Trophoblast cell (in vitro differentiated cells and primary cell): ENCODE data around the gene CD300H.

Experiments used
- DNase-seq, 2 donors: peaks; one replicate each; pipeline ENCODE4 v3.0.0-alpha.2; 2016
- H2AFZ ChIP-seq: 2 replicates; pipeline ENCODE4 v1.6.1; 2013; ENCODE audit warnings: low read length, moderate library complexity, mild to moderate bottlenecking; ENCODE audit not compliant: insufficient read depth, poor library complexity
- H2AK5ac ChIP-seq: 2 replicates; pipeline ENCODE4 v1.6.1; 2013; ENCODE audit warnings: mild to moderate bottlenecking, low read length
- H2BK120ac ChIP-seq: 2 replicates; pipeline ENCODE4 v1.6.1; 2013; ENCODE audit warnings: low read length, mild to moderate bottlenecking, moderate library complexity; ENCODE audit not compliant: insufficient read depth, poor library complexity
- H2BK12ac ChIP-seq: 2 replicates; pipeline ENCODE4 v1.6.1; 2013; ENCODE audit warnings: mild to moderate bottlenecking, low read length, moderate library complexity
- H2BK5ac ChIP-seq: 2 replicates; pipeline ENCODE4 v1.6.1; 2013; ENCODE audit warnings: low read length, low read depth, moderate library complexity, mild to moderate bottlenecking; ENCODE audit not compliant: poor library complexity
- H3K14ac ChIP-seq: 2 replicates; pipeline ENCODE4 v1.6.1; 2013; ENCODE audit warnings: mild to moderate bottlenecking, low read length
- H3K18ac ChIP-seq: 2 replicates; pipeline ENCODE4 v1.6.1; 2013; ENCODE audit warnings: mild to moderate bottlenecking, low read length
- H3K23ac ChIP-seq: 2 replicates; pipeline ENCODE4 v1.6.1; 2013; ENCODE audit warnings: low read length
- H3K27ac ChIP-seq: 2 replicates; pipeline ENCODE4 v1.5.1; 2013; ENCODE audit warnings: low read depth, mild to moderate bottlenecking, inconsistent platforms, low read length, moderate library complexity
- H3K27me3 ChIP-seq: 2 replicates; pipeline ENCODE4 v1.6.1; 2013; ENCODE audit warnings: inconsistent platforms, mild to moderate bottlenecking, low read length, moderate library complexity; ENCODE audit not compliant: insufficient read depth
- H3K36me3 ChIP-seq, 2 experiments: 1 replicate in 1 of 2; 2 replicates in 1 of 2; pipeline ENCODE4 v1.6.1; 2013; ENCODE audit warnings: low read length in 2 of 2, mild to moderate bottlenecking in 2 of 2, moderate library complexity in 1 of 2; ENCODE audit not compliant: insufficient read depth in 2 of 2, control insufficient read depth in 1 of 2
- H3K4ac ChIP-seq: 2 replicates; pipeline ENCODE4 v1.6.1; 2013; ENCODE audit warnings: low read depth, mild to moderate bottlenecking, low read length, moderate library complexity
- H3K4me1 ChIP-seq, 2 experiments: 1 replicate in 1 of 2; 2 replicates in 1 of 2; pipeline ENCODE4 v1.6.1; 2013; ENCODE audit warnings: low read length in 2 of 2, mild to moderate bottlenecking in 2 of 2, moderate library complexity in 1 of 2; ENCODE audit not compliant: insufficient read depth in 2 of 2, control insufficient read depth in 1 of 2
- H3K4me2 ChIP-seq: 2 replicates; pipeline ENCODE4 v1.6.1; 2013; ENCODE audit warnings: inconsistent platforms, mild to moderate bottlenecking, low read length, moderate library complexity
- H3K4me3 ChIP-seq: 2 replicates; pipeline ENCODE4 v1.5.1; 2013; ENCODE audit warnings: mild to moderate bottlenecking, low read depth, low read length, inconsistent platforms
- H3K79me1 ChIP-seq: one replicate; pipeline ENCODE4 v1.6.1; 2013; ENCODE audit warnings: low read length
- H3K79me2 ChIP-seq: 2 replicates; pipeline ENCODE4 v1.6.1; 2013; ENCODE audit warnings: low read length, mild to moderate bottlenecking; ENCODE audit not compliant: control insufficient read depth, insufficient read depth, poor library complexity
- H3K9ac ChIP-seq: 2 replicates; pipeline ENCODE4 v1.6.1; 2013; ENCODE audit warnings: mild to moderate bottlenecking, low read length
- H3K9me3 ChIP-seq: 2 replicates; pipeline ENCODE4 v1.6.1; 2013; ENCODE audit warnings: low read depth, mild to moderate bottlenecking, control low read depth, inconsistent platforms, low read length; ENCODE audit not compliant: insufficient read depth
- H4K12ac ChIP-seq: 2 replicates; pipeline ENCODE4 v1.6.1; 2013; ENCODE audit warnings: low read depth, mild to moderate bottlenecking, low read length, moderate library complexity
- H4K8ac ChIP-seq: 2 replicates; pipeline ENCODE4 v1.6.1; 2013; ENCODE audit warnings: low read depth, mild to moderate bottlenecking, low read length, moderate library complexity
- H4K91ac ChIP-seq: one replicate; pipeline ENCODE4 v1.6.1; 2013; ENCODE audit warnings: low read depth, mild to moderate bottlenecking, low read length, moderate library complexity
- WGBS: extraction: QIAGEN DNeasy Blood & Tissue Kit; methylation state at CpG from one replicate; pipeline ENCODE4 v1.1.7; 2013; ENCODE audit warnings: missing lambda C conversion rate; ENCODE audit not compliant: insufficient read length, insufficient coverage; ENCODE audit errors: extremely low coverage; 5-methylcytosine and 5-hydroxymethylcytosine counted together

CD300H gene

DNA sequence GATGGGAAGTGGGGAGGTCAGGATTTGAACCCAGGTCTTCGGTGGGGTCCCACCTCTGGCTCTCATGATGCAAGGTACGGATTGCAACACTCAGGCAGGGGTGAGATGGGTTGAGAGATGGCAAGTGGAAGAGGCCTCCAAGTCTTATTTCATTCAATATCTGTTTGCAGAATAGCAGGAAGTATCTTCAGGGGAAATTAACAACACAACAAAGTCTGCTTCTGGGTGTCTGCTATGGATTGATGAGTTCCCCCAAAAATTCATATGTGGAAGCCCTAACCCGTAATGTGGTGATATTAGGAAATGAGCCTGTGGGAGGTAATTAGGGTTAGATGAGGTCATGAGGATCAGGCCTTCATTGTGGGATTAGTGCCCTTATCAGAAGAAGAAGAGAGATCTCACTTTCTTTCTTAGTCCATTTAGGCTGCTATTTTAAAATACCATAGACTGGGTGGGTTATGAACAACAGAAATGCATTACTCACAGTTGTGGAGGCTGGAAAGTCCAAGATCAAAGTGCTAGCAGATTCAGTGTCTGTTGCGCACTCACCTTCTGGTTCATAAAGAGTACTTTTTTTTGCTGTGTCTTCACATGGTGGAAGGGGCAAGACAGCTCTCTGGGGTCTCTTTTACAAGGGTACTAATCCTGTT, 4.4 kb upstream of the CD300H start:
- H4K8ac ChIP-seq: no peak overlapping the region
- H2BK5ac ChIP-seq: no peak overlapping the region
- H3K9me3 ChIP-seq: peaks cover 9% of the 10 kb centered on the region
- no peak overlapping the region for H3K14ac ChIP-seq
- no peak overlapping the region for H2BK120ac ChIP-seq
- no peak overlapping the region for H4K12ac ChIP-seq
- no peak overlapping the region for H3K4me2 ChIP-seq
- no peak overlapping the region for H3K9ac ChIP-seq
- H3K23ac ChIP-seq: no peak overlapping the region
- H4K91ac ChIP-seq: no peak overlapping the region
- no peaks in the 10 kb centered on the region for H3K79me2 ChIP-seq
- H3K18ac ChIP-seq: no peak overlapping the region
- no peak overlapping the region for H2AFZ ChIP-seq
- no peak overlapping the region for H3K27ac ChIP-seq
- H2AK5ac ChIP-seq: no peak overlapping the region
- H3K4ac ChIP-seq: no peak overlapping the region
- no CpG with 5 or more reads among the region's 4 CpGs for WGBS
- H3K27me3 ChIP-seq: no peaks in the 10 kb centered on the region
- DNase-seq: no peak
- no peaks in the 10 kb centered on the region for H3K79me1 ChIP-seq
- H3K36me3 ChIP-seq: no peaks in the 10 kb centered on the region
- H3K4me1 ChIP-seq: peaks cover 0 to 3% of the 10 kb centered on the region in 2 experiments
- no peak overlapping the region for H3K4me3 ChIP-seq
- H2BK12ac ChIP-seq: no peak overlapping the region

DNA sequence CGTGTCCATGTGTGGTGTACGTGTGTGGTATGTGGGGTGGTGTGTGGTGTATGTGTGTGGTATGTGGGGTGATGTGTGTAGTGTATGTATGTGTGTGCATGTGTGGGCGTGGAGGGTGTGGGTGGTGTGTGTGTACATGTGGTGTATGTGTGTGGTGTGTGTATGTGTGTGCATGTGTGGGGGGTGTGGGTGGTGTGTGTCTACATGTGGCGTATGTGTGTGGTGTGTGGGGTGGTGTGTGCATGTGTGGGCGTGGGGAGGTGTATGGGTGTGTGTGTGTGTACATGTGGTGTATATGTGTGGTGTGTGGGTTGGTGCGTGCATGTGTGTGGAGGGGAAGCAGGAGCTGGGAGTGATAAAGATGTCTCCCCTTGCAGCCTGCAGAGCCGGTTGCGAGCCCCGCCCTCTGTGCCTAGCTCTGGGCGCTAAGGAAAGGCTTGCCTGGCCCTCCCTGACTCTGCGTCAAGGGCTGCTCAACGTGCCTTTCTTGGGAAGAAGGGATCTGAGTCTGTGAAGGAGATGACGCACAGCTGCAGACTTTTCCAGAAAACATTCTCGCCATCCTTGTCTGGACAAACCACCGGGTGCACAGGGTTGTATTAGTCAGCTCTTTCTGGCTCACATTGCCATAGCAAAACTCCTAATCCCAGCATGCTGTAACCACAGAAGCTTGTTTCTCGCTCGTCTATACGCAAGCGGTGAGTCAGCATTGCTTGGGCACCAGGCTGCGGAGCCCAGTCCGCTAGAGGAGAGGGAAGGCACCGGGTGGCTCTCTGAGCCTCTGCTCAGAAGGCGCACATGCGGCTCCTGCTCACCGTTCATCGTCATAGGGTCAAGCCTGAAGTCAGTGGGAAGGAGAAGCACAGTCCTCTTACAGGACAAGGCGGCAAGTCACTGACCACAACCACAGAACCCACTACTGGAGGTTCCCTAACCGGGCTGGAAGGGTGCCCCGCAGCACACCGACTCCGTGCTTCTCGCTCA, 2.0 kb upstream of the CD300H start:
- H3K9me3 ChIP-seq: peaks cover 9% of the 10 kb centered on the region
- H3K4me1 ChIP-seq: peaks cover 0 to 3% of the 10 kb centered on the region in 2 experiments
- H3K4me3 ChIP-seq: peak overlapping the region; percentile 60
- no peak overlapping the region for H3K23ac ChIP-seq
- no peak overlapping the region for H4K91ac ChIP-seq
- H3K9ac ChIP-seq: no peak overlapping the region
- no peak overlapping the region for H3K18ac ChIP-seq
- peak; percentile 64 to 74 for DNase-seq
- no peak overlapping the region for H4K8ac ChIP-seq
- no peak overlapping the region for H4K12ac ChIP-seq
- H3K79me1 ChIP-seq: no peaks in the 10 kb centered on the region
- no peak overlapping the region for H3K27ac ChIP-seq
- H3K79me2 ChIP-seq: no peaks in the 10 kb centered on the region
- no peak overlapping the region for H2BK12ac ChIP-seq
- no peak overlapping the region for H2BK120ac ChIP-seq
- no peak overlapping the region for H3K4me2 ChIP-seq
- H3K4ac ChIP-seq: no peak overlapping the region
- H2BK5ac ChIP-seq: no peak overlapping the region
- no peaks in the 10 kb centered on the region for H3K27me3 ChIP-seq
- no peak overlapping the region for H3K14ac ChIP-seq
- no peak overlapping the region for H2AK5ac ChIP-seq
- H2AFZ ChIP-seq: no peak overlapping the region
- H3K36me3 ChIP-seq: no peaks in the 10 kb centered on the region
- 100% methylated on average over 1 of the region's 32 CpGs for WGBS

DNA sequence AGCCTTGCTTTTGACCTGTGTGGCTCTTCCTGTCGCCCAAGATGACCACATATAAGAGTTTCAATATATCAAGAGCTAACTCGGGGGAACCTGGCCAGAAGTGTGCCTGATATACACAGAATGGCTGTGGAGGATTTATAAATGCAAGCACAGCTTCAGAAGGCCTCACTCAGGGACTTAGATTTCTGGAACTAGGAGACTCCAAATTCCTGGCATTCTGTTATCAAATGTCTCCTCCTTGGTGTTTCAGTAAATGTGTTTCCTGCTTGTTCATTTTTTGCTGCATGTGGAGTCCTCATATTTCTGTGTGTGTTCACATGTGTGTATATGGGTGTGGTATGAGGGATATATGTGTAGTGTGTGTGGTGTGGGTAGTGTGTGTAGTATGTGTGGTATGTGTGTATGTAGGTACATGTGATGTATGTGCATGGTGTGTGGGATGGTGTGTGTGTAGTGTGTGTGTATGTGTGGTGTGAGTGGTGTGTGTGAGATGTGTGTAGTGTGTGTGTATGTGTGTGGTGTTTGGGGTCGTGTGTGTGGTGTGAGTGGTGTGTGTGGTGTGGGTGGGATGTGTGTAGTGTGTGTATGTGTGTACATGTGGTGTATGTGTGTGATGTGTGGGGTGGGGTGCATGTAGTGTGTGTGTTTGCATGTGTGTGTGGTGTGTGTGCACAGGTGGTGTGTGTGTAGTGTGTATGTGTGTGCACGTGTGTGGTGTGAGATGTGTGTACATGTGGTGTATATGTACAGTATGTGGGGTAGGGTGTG, 981 bp upstream of the CD300H start:
- no peak overlapping the region for H2AK5ac ChIP-seq
- H4K12ac ChIP-seq: no peak overlapping the region
- H3K4me2 ChIP-seq: no peak overlapping the region
- peaks cover 0 to 3% of the 10 kb centered on the region in 2 experiments for H3K4me1 ChIP-seq
- peaks cover 12% of the 10 kb centered on the region for H3K9me3 ChIP-seq
- H3K4ac ChIP-seq: no peak overlapping the region
- H3K4me3 ChIP-seq: peak overlapping the region; percentile 60
- DNase-seq: no peak
- no peaks in the 10 kb centered on the region for H3K79me1 ChIP-seq
- no peak overlapping the region for H2AFZ ChIP-seq
- H3K9ac ChIP-seq: no peak overlapping the region
- H3K18ac ChIP-seq: no peak overlapping the region
- no peak overlapping the region for H3K14ac ChIP-seq
- no peak overlapping the region for H2BK5ac ChIP-seq
- H3K36me3 ChIP-seq: no peaks in the 10 kb centered on the region
- H3K27ac ChIP-seq: no peak overlapping the region
- H4K91ac ChIP-seq: no peak overlapping the region
- 100% methylated on average over 1 of the region's 4 CpGs for WGBS
- peak overlapping the region; percentile 52 for H3K23ac ChIP-seq
- no peak overlapping the region for H4K8ac ChIP-seq
- no peaks in the 10 kb centered on the region for H3K27me3 ChIP-seq
- no peaks in the 10 kb centered on the region for H3K79me2 ChIP-seq
- no peak overlapping the region for H2BK12ac ChIP-seq
- no peak overlapping the region for H2BK120ac ChIP-seq

DNA sequence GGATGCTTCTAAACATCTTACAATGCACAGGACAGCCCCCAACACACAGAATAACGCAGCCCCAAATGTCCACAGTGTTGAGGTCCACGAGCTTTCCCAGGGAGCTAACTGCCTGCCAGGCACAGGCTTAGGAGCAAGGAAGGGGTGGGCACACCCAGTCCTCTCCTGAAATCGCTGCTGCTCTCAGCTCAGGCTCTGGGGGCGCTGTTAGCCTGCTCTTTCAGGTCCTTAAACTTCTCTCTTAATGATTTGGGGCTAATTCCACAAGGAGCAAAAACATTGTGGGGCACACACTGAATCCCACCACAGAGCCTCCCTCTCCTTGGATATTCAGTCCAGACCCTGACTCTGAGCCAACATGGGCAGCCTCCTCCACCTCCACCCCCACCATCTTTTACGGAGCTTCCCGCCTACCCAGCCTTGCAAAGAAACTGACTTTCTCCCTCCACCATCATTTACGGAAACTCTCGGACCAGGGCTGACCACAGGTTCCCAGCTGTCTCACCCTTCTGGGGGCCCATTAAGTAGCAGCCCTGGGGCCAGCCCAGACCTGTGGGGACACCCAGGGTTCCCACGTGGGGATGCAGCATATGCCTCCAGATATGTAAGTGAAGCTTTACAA, 1.1 kb downstream of the CD300H start:
- Histone ChIP-seq H3K4ac (no peak overlapping the region), H2BK120ac (no peak overlapping the region), H3K4me2 (no peak overlapping the region), H3K79me2 (no peaks in the 10 kb centered on the region), H3K9me3 (peaks cover 14% of the 10 kb centered on the region), H3K14ac (no peak overlapping the region), H2BK5ac (no peak overlapping the region), H3K27ac (no peak overlapping the region), H3K9ac (no peak overlapping the region), H4K12ac (no peak overlapping the region), H3K18ac (no peak overlapping the region), H3K27me3 (no peaks in the 10 kb centered on the region), H3K4me1 (peaks cover 0 to 3% of the 10 kb centered on the region in 2 experiments), H2BK12ac (no peak overlapping the region), H4K8ac (no peak overlapping the region), H3K23ac (no peak overlapping the region), H4K91ac (no peak overlapping the region), H3K4me3 (no peak overlapping the region), H3K79me1 (no peaks in the 10 kb centered on the region), H2AK5ac (no peak overlapping the region), H3K36me3 (no peaks in the 10 kb centered on the region), H2AFZ (no peak overlapping the region)
- WGBS: no CpG with 5 or more reads among the region's 9 CpGs
- peak in 1 of 2 donors; percentile 7 for DNase-seq
